Activated CD4-positive, alpha-beta T cell treated with anti-CD3 and anti-CD28 coated beads, Interleukin-2, amount 50 U/mL, for 24 hours (primary cell): ENCODE data around the gene ARHGAP28.
"Not testable (repeated sequence)": the region's sequence is repeated elsewhere in the genome, so short reads cannot be mapped to it uniquely, and the experiment has no call there.

Experiments
- DNase-seq, 2 donors: peaks; one replicate each; pipeline ENCODE4 v3.0.0-alpha.2; 2020; ENCODE audit warnings: low read depth in 1 of 2, low spot score in 1 of 2

Gene ARHGAP28

DNA sequence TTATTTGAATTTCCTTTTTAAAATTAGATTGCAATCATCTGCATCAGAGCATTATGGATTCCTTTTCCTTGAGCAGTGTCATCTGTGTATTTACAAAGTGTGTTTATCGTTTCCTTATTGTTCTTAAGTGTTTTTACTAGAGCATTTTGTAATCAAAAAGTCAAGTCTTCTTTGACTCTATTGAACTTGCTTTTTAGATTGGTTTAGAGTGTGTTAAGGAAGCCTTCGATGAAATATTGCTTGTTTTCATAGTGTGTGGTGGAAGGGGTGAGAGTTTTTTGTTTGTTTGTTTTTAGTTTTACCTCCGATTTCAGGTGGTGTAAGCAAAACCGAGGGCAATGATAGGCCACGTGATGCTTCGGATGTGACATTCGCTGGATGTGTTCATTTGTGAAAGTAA lies 45.7 kb downstream of the ARHGAP28 start:
- no peak for DNase-seq

- no peak for DNase-seq
Measured at GRCh38 chr18:6775702-6776101, 46.2 kb downstream of the ARHGAP28 start.

- DNase-seq: no peak
Measured at GRCh38 chr18:6776188-6776587, 46.7 kb downstream of the ARHGAP28 start.

DNA sequence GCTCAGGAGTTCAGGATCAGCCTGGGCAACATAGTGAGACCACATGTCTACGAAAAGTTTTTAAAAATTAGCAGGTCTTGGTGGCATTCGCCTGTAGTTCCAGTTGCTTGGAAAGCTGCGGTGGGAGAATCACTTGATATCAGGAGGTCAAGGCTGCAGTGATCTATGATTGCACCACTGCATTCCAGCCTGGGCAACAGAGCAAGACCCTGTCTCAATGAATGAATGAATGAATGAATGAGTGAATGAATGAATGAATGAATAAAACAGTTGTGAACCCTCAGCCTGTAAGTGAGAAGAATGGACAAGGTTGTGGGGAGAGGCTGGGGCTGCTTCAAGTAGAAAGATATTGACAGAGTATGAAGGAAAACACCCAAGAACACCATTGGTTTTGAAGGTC lies 48.0 kb downstream of the ARHGAP28 start:
- DNase-seq: no peak

DNA sequence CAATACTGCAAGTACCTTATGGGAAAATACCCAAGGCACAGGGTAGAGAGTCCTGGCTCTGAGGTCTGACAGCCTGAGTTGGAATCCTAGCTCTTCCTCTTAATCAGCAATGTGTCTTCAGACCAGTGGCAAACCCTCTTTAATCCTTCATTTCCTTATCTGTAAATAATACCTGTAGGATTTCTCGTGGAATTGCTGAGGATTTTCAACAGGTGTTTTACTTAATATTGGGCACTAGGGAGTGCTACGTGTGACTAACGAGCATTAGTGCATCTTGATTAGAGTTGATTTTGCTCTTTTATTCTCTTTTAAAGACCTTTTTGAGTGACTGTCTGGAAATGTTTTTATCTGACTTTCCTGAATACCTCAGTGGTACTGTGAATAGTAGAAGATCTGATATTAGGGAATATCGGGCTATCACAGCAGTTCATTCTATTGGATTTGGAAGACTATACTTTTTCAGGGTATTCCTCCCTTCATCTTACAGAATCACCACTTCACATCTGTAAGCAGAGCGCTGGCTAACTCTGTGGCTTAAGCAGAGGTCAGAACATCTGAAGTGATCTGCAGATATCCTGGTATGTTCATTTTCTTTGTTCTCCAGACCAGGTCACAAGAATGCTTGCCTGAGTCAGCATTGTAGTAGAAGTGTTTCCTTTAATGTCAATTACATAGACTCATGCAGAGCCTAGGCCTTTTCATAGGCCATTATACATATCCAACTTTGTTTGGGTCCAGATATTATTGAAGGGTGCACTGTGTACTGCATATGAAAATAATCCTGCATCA lies 49.1 kb downstream of the ARHGAP28 start:
- no peak for DNase-seq

GRCh38 chr18:6781142-6781714 lies 51.7 kb downstream of the ARHGAP28 start:
- no peak for DNase-seq

DNA sequence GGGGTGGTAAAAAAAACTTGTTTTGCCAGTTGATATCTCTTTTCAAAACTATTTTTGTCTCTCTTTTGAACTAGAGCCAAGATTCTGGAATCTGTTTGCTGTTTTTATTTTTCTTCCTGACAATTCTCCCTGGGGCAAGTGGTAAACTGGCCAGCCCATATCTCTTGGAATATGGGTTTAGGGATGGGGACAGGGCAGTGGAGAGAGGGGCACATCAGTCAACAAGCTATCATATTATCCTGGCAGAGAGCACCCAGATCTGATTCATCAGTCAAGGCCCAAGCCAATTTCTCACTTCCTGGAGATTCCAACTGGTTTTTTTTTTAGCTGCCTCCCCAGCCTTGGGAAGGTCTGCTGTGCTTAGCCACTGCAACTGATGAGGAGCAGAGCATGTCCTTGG lies 52.3 kb downstream of the ARHGAP28 start:
- DNase-seq: no peak

- DNase-seq: no peak
Measured at GRCh38 chr18:6782861-6783260, 53.3 kb downstream of the ARHGAP28 start.

GRCh38 chr18:6784046-6784445 lies 54.5 kb downstream of the ARHGAP28 start:
- no peak for DNase-seq

DNA sequence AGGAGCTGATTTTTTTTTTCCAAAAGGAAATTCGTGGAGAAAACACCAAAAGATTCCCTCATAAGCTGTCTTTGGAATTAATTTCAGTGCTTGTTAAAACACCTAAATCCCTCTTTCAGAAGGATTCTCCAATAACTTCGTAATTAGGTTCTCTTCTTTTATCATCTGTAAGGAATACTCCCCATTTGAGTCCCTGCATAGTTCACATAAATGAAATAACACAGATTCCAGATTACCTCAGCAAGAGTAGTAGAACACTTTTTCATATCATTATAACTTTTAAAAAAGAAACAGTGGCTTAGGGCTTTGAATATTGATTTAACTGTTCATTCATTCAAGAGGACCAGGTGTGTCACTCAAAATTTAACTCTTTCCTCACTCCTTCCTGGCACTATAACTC lies 55.5 kb downstream of the ARHGAP28 start:
- DNase-seq: no peak

GRCh38 chr18:6785411-6785810 lies 55.9 kb downstream of the ARHGAP28 start:
- DNase-seq: no peak

DNA sequence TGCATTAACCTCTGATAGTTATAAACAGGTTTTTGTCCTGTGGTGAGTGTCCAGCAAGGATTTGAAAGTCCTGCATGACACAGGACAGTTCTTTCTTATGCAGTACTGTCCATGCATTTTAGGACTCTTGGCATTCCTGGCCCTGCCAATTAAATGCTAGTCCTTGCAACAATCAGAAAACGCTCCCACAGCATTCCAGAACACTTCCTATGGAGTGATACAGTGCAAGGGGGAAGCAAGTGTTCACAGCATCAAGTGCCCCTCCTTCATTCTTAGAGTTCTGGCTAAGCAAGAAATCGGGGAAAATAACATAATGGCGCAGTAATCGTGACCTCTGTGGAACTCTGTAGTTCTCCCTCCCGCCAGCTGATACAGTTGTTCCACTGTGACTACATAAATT lies 62.9 kb downstream of the ARHGAP28 start:
- no peak for DNase-seq

DNA sequence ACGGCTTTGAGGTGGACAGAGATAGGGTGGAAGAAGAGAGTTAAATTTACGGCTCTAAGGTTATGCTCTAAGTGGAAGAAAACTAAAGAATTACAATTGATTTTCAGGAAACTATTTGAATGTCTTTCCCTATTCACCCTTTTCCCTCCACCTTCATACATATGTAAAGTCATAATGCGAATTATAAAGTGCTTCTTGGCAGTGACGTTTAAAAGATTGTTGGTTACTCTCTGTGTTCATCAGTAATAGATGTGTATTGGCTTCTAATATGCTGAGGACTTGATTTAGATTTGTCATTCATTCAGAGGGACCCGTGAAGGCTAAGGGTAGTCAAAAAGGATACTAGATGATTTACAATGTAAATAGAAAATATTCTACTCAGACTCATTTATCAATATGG lies 63.9 kb downstream of the ARHGAP28 start:
- DNase-seq: no peak

- DNase-seq: no peak
Measured at GRCh38 chr18:6793986-6794385, 64.5 kb downstream of the ARHGAP28 start.

- DNase-seq: no peak
Measured at GRCh38 chr18:6795307-6795706, 65.8 kb downstream of the ARHGAP28 start.

DNA sequence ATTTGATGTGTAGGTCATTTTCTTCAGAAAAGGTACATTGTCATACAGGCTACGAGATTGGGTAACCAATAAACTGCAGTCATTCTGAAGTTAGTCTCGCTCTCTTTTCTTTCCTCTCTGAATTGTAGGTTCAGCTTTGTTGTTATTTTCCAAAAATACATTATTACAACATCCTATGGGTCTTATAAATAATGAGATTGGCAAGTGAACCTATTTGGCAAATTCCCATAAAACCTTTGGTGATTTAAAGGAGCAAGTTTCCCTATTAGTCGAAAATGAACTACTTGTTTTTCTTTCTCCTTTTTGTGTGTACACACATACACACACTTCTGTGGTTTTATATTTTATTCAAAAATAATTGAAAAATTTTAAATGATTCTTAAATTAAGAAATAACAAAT lies 67.0 kb downstream of the ARHGAP28 start:
- DNase-seq: no peak

- no peak for DNase-seq
Measured at GRCh38 chr18:6797171-6797570, 67.7 kb downstream of the ARHGAP28 start.

GRCh38 chr18:6798896-6799295 lies 69.4 kb downstream of the ARHGAP28 start:
- DNase-seq: no peak

DNA sequence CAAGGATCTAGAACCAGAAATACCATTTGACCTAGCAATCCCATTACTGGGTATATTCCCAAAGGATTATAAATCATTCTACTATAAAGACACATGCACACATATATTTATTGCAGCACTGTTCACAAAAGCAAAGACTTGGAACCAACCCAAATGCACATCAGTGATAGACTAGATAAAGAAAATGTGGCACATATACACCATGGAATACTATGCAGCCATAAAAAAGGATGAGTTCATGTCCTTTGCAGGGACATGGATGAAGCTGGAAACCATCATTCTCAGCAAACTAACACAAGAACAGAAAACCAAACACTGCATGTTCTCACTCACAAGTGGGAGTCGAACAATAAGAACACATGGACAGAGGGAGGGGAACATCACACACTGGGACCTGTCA lies 70.8 kb downstream of the ARHGAP28 start:
- not testable (repeated sequence) for DNase-seq

- no peak for DNase-seq
Measured at GRCh38 chr18:6807515-6808257, 78.2 kb downstream of the ARHGAP28 start.

- DNase-seq: no peak
Measured at GRCh38 chr18:6810191-6810590, 80.7 kb downstream of the ARHGAP28 start.

GRCh38 chr18:6811816-6812215 lies 82.3 kb downstream of the ARHGAP28 start:
- DNase-seq: no peak
